GM12892 (cell line): Measurements from ENCODE around the gene ICOS.

Source experiments
- POLR2A ChIP-seq: IDR thresholded peaks from 2 replicates; pipeline ENCODE4 v1.6.1; 2011; ENCODE audit warnings: low read depth, low read length, control low read depth
- POLR2AphosphoS5 ChIP-seq: IDR thresholded peaks from 2 replicates; pipeline ENCODE4 v1.6.1; 2011; ENCODE audit warnings: low read depth, low read length, control low read depth
- TAF1 ChIP-seq: IDR thresholded peaks from 2 replicates; pipeline ENCODE4 v1.6.1; 2011; ENCODE audit warnings: low read depth, mild to moderate bottlenecking, control low read depth, low read length, borderline replicate concordance

- TF ChIP-seq POLR2AphosphoS5 (no peak), POLR2A (no peak), TAF1 (no peak)
Observed at GRCh38 chr2:203988500-203989260, 52.1 kb downstream of the ICOS start.
